Measurements from ENCODE around the gene IGSF10. TPM values are rescaled to one million over a fixed set of nuclear protein-coding genes. Genes with fewer than 3 reads are reported as not detected.

The IGSF10 gene
- total RNA-seq, 4 donors from 2014 or later = 0.83 to 4.0 (median 2.8) TPM

DNA sequence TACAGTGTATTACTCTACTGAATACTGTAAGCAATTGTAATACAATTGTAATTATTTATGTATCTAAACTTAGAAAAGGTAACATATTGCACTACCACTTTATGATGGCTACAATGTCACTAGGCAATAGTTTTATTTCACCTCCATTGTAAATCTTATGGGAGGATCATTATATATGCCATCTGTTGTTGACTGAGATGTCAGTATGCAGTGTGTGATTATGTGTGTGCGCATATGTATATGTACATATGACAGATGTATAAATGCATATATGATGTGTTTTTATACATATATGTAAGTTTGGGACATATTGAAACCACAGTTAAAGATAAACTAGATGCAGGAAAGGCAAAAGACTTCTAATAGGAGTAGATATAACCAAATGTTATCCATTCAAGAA is 8.5 kb downstream of the IGSF10 start:
- intact Hi-C loops (cut with DNase I) = no loop called here
- no peaks in the 10 kb centered on the region for H3K9me3 ChIP-seq
- H3K27ac ChIP-seq (replicated peaks in 1 of 4) = no peak overlapping the region
- H3K4me1 ChIP-seq = peaks cover 0 to 8% (median 0%) of the 10 kb centered on the region in 4 donors
- H3K36me3 ChIP-seq = no peaks in the 10 kb centered on the region
- H3K4me3 ChIP-seq = no peak overlapping the region
- WGBS = 42% methylated on average over 1 of the region's 1 CpG
- H3K27me3 ChIP-seq = no peaks in the 10 kb centered on the region
- TF ChIP-seq POLR2A (IDR thresholded peaks at IDR 0.05; ENCODE audit: low read depth) = no peak
- no peak for TF ChIP-seq POLR2AphosphoS5 (IDR thresholded peaks at IDR 0.05)
- no peak for TF ChIP-seq CTCF (IDR thresholded peaks at IDR 0.05)
- no peak for TF ChIP-seq EP300 (IDR thresholded peaks at IDR 0.05)
- DNase-seq (ENCODE audit: extremely low spot score) = no peak

DNA sequence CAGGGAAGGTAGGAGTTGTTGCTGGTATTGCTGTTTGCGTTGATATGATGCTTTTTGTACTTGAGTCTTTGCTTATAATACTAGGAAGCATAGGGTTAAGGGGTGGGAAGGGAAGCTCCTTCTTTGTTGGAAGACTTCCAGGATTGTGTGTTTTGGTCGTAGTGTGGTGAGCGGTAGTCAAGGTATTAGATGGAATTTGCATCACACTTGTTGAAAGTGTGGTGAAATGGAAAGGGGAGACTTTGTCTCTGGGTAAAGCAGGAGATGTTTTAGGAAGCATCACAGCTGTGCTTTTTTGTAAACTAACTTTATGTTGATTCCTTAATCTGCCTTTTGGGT is 14.9 kb downstream of the IGSF10 start:
- H3K27ac ChIP-seq (replicated peaks in 1 of 4) = no peak overlapping the region
- intact Hi-C loops (cut with DNase I) = no loop called here
- no peaks in the 10 kb centered on the region for H3K4me1 ChIP-seq
- no peak overlapping the region for H3K4me3 ChIP-seq
- 60% methylated on average over 3 of the region's 3 CpGs for WGBS
- H3K36me3 ChIP-seq = no peaks in the 10 kb centered on the region
- no peaks in the 10 kb centered on the region for H3K9me3 ChIP-seq
- no peak for DNase-seq (ENCODE audit: extremely low spot score)
- no peak for TF ChIP-seq POLR2A (IDR thresholded peaks at IDR 0.05; ENCODE audit: low read depth)
- no peak for TF ChIP-seq POLR2AphosphoS5 (IDR thresholded peaks at IDR 0.05)
- TF ChIP-seq EP300 (IDR thresholded peaks at IDR 0.05) = no peak
- TF ChIP-seq CTCF (IDR thresholded peaks at IDR 0.05) = no peak
- H3K27me3 ChIP-seq = no peaks in the 10 kb centered on the region

DNA sequence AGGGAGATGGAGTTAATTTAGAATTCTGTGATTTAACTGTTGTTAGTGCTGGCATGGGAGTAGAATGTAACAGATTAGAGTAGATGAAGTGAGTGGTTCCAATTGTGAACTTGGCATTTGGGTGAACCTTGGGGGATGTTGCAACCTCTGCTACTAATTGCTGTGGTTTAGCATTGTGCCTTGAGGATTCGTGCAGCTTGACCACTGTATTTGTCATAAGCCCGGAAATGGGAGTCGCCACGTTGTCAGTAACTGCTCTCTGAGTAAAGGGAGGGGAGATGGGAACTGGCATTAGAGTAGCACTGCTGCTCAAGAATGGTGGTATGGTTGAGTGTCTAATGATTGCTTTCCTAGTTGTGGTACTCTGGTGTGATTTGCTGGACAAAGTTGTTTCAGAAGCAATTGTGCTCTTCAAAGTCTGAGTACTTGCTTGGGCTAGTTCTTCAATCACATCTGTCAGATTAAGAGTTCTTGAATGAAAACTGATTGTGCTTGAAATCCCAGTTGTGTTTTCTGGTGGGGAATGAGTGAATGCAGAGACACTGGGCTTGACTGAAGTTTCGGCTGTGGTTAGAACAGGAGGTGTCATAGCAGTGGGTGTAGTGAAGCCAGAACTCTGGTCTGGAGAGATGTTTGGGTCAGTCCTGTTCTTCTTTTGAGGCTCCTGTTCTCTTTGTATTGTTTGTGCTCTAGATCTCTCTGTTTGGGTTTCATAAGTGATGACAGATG is 15.4 kb downstream of the IGSF10 start:
- DNase-seq (ENCODE audit: extremely low spot score) = no peak
- Histone ChIP-seq H3K4me1 (no peaks in the 10 kb centered on the region), H3K27me3 (no peaks in the 10 kb centered on the region), H3K4me3 (no peak overlapping the region), H3K27ac (replicated peaks in 1 of 4) (no peak overlapping the region), H3K9me3 (no peaks in the 10 kb centered on the region), H3K36me3 (no peaks in the 10 kb centered on the region)
- WGBS = 75% methylated on average over 5 of the region's 5 CpGs
- TF ChIP-seq CTCF (IDR thresholded peaks at IDR 0.05) (no peak), POLR2AphosphoS5 (IDR thresholded peaks at IDR 0.05) (no peak), EP300 (IDR thresholded peaks at IDR 0.05) (no peak), POLR2A (IDR thresholded peaks at IDR 0.05; ENCODE audit: low read depth) (no peak)
- intact Hi-C loops (cut with DNase I) = no loop called here

- Histone ChIP-seq H3K27me3 (no peaks in the 10 kb centered on the region), H3K36me3 (no peaks in the 10 kb centered on the region), H3K27ac (replicated peaks in 1 of 4) (no peak overlapping the region), H3K9me3 (no peaks in the 10 kb centered on the region), H3K4me1 (no peaks in the 10 kb centered on the region), H3K4me3 (no peak overlapping the region)
- WGBS = 88% methylated on average over 7 of the region's 7 CpGs
- no peak for TF ChIP-seq CTCF (IDR thresholded peaks at IDR 0.05)
- no peak for TF ChIP-seq EP300 (IDR thresholded peaks at IDR 0.05)
- TF ChIP-seq POLR2AphosphoS5 (IDR thresholded peaks at IDR 0.05) = no peak
- TF ChIP-seq POLR2A (IDR thresholded peaks at IDR 0.05; ENCODE audit: low read depth) = no peak
- intact Hi-C loops (cut with DNase I) = no loop called here
- DNase-seq (ENCODE audit: extremely low spot score) = no peak
Observed at GRCh38 chr3:151443583-151443982, 17.3 kb downstream of the IGSF10 start.

DNA sequence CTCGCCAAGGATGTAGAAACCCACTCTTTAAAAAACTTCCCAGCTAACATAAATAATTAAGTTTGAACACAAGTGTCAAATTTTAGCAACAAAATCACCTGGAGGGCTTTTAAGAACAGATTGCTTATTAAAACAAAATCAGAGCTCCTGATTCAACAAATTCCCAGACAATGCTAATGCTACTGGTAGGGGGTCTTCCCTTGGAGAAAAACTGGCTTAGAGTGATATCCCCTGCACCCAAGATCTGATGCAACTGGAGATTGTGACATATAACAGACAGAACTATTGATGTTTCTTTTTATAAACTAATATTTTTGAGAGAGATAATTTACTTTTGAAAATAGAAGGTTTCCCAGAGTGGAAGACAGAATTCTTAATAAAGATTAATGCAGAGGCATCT is 19.9 kb downstream of the IGSF10 start:
- no peaks in the 10 kb centered on the region for H3K9me3 ChIP-seq
- H3K27ac ChIP-seq (replicated peaks in 1 of 4) = no peak overlapping the region
- intact Hi-C loops (cut with DNase I) = loop anchor here (2.0 kb wide), 2 partner anchors 398 to 478 kb away; no protein-coding TSS in a partner anchor
- 92% methylated on average over 1 of the region's 1 CpG for WGBS
- H3K4me1 ChIP-seq = no peaks in the 10 kb centered on the region
- TF ChIP-seq CTCF (IDR thresholded peaks at IDR 0.05) (no peak), POLR2AphosphoS5 (IDR thresholded peaks at IDR 0.05) (no peak), EP300 (IDR thresholded peaks at IDR 0.05) (no peak), POLR2A (IDR thresholded peaks at IDR 0.05; ENCODE audit: low read depth) (no peak)
- DNase-seq (ENCODE audit: extremely low spot score) = no peak
- no peak overlapping the region for H3K4me3 ChIP-seq
- H3K27me3 ChIP-seq = no peaks in the 10 kb centered on the region
- H3K36me3 ChIP-seq = no peaks in the 10 kb centered on the region
